ENCODE results near the gene HLA-DRA. TPM values are rescaled to one million over a fixed set of nuclear protein-coding genes. Genes with fewer than 3 reads are reported as not detected.

The HLA-DRA gene
- total and polyA plus RNA-seq, 2 of the 4 experiments (the other 2 are of a cell fraction) = not detected

DNA sequence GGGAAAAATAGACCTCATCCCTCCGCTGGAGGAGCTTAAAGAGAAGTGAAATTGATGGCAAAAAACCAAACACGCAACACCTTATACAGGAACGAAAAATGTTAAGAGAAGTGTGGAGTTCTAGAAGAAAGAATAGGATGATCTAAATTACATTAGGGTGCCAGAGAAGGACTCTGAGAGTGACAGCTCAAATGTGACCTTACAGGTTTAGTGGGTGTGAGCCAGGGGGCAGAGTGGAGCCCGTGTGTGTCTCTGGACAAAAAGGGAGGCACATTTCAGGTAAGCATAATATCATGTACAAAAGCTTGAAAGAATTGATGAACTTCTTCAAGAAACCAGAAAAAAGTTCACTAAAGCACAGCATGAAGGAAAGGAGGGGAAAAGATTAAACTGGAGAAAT lies 20.8 kb downstream of the HLA-DRA start:
- POLR2A ChIA-PET (ENCODE audit: unreplicated experiment) = no interaction called here
- no peak for TF ChIP-seq BHLHE40 (IDR thresholded peaks at IDR 0.05; ENCODE audit: low read depth, low read length)
- no peak for TF ChIP-seq MAFK (IDR thresholded peaks at IDR 0.05; ENCODE audit: low read depth, low read length)
- TF ChIP-seq FOS (IDR thresholded peaks at IDR 0.05; ENCODE audit: low read depth, low read length) = no peak
- no peak for TF ChIP-seq CHD1 (IDR thresholded peaks at IDR 0.05; ENCODE audit: low read depth, low read length)
- TF ChIP-seq RCOR1 (IDR thresholded peaks at IDR 0.05; ENCODE audit: insufficient replicate concordance, low read length) = no peak
- TF ChIP-seq, protein P1, sequence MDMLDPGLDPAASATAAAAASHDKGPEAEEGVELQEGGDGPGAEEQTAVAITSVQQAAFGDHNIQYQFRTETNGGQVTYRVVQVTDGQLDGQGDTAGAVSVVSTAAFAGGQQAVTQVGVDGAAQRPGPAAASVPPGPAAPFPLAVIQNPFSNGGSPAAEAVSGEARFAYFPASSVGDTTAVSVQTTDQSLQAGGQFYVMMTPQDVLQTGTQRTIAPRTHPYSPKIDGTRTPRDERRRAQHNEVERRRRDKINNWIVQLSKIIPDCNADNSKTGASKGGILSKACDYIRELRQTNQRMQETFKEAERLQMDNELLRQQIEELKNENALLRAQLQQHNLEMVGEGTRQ (IDR thresholded peaks at IDR 0.05; ENCODE audit: low read depth, low read length) = no peak
- no peak for TF ChIP-seq RFX5 (IDR thresholded peaks at IDR 0.05; ENCODE audit: low read depth, low read length)
- TF ChIP-seq RAD21 (IDR thresholded peaks at IDR 0.05; ENCODE audit: low read length) = no peak
- TF ChIP-seq NFE2L2 (IDR thresholded peaks at IDR 0.05; ENCODE audit: low read depth, low read length) = no peak
- TF ChIP-seq MAZ (IDR thresholded peaks at IDR 0.05; ENCODE audit: borderline replicate concordance, low read depth, low read length) = no peak
- TF ChIP-seq, protein P2, sequence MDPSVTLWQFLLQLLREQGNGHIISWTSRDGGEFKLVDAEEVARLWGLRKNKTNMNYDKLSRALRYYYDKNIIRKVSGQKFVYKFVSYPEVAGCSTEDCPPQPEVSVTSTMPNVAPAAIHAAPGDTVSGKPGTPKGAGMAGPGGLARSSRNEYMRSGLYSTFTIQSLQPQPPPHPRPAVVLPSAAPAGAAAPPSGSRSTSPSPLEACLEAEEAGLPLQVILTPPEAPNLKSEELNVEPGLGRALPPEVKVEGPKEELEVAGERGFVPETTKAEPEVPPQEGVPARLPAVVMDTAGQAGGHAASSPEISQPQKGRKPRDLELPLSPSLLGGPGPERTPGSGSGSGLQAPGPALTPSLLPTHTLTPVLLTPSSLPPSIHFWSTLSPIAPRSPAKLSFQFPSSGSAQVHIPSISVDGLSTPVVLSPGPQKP (IDR thresholded peaks at IDR 0.05; ENCODE audit: borderline replicate concordance, low read depth, low read length) = no peak
- no peak for TF ChIP-seq SMC3 (IDR thresholded peaks at IDR 0.05; ENCODE audit: low read depth, low read length)
- no peak for TF ChIP-seq POLR2A (IDR thresholded peaks at IDR 0.05; ENCODE audit: low read depth, low read length)
- no peak for TF ChIP-seq CEBPB (IDR thresholded peaks at IDR 0.05; ENCODE audit: low read depth, low read length)

More for the DNA sequence above, 20.8 kb downstream of the HLA-DRA start:
- H2AK9ac ChIP-seq (replicated peaks; ENCODE audit: low read depth, low read length, poor library complexity) = no peak overlapping the region
- no TSS peak for BruUV-seq (replicated peaks)
- no peak overlapping the region for H2BK120ac ChIP-seq (ENCODE audit: low read depth, low read length)
- H2BK15ac ChIP-seq (ENCODE audit: low read depth, low read length) = no peak overlapping the region
- no peaks in the 10 kb centered on the region for H3K36me3 ChIP-seq (ENCODE audit: control insufficient read depth, insufficient read depth, low read length)
- ATAC-seq (ENCODE audit: low read depth) (no peak), DNase-seq (no peak)
- intact Hi-C loops (cut with micrococcal nuclease) = no loop called here
- no peaks in the 10 kb centered on the region for H3K9me1 ChIP-seq (ENCODE audit: insufficient read depth, low read length)
- H3K9ac ChIP-seq (ENCODE audit: low read depth, low read length) = no peak overlapping the region
- H4K8ac ChIP-seq (ENCODE audit: low read depth in 2 of 2, low read length in 2 of 2) = no peak overlapping the region
- no peak overlapping the region for H4K91ac ChIP-seq (ENCODE audit: insufficient read depth, low read depth, low read length)
- no peak overlapping the region for H2BK20ac ChIP-seq (ENCODE audit: low read depth, low read length)
- dilution Hi-C loops (cut with HindIII; ENCODE audit: low sequenced_read_pairs, unreplicated experiment) = no loop called here
- H3K27ac ChIP-seq (ENCODE audit: insufficient read depth, low read length) = no peak overlapping the region
- no peak overlapping the region for H4K5ac ChIP-seq (ENCODE audit: low read depth, low read length)
- H3K56ac ChIP-seq (ENCODE audit: extremely low read depth, insufficient read depth, low read length) = no peak overlapping the region
- no peak overlapping the region for H2AK5ac ChIP-seq (ENCODE audit: low read depth, low read length)
- no peaks in the 10 kb centered on the region for H3K79me1 ChIP-seq (ENCODE audit: low read depth in 1 of 2, low read length in 2 of 2)
- H3K27me3 ChIP-seq (ENCODE audit: control insufficient read depth, insufficient read depth, low read length) = no peaks in the 10 kb centered on the region
- no peak overlapping the region for H3K4me2 ChIP-seq (ENCODE audit: low read depth, low read length)
- no peaks in the 10 kb centered on the region for H4K20me1 ChIP-seq (ENCODE audit: insufficient read depth, low read length)
- H3K4me3 ChIP-seq (ENCODE audit: insufficient read depth, low read depth, low read length) = no peak overlapping the region
- H2AFZ ChIP-seq (replicated peaks; ENCODE audit: low read length, poor library complexity) = no peak overlapping the region
- no peak overlapping the region for H3K23ac ChIP-seq (ENCODE audit: low read depth, low read length)
- no peak overlapping the region for H3K4ac ChIP-seq (ENCODE audit: low read depth, low read length)
- CTCF ChIA-PET = no interaction called here
- in situ Hi-C loops (cut with MboI; ENCODE audit: low sequenced_read_pairs) = no loop called here
- H3K9me3 ChIP-seq (ENCODE audit: control insufficient read depth, insufficient read depth, low read length) = no peaks in the 10 kb centered on the region
- H3K14ac ChIP-seq (replicated peaks; ENCODE audit: low read depth, low read length) = no peak overlapping the region
- H3K4me1 ChIP-seq (ENCODE audit: control insufficient read depth, insufficient read depth, low read length) = no peaks in the 10 kb centered on the region
- no peak overlapping the region for H3K18ac ChIP-seq (ENCODE audit: low read depth, low read length)
- no peak overlapping the region for H2BK5ac ChIP-seq (ENCODE audit: low read depth, low read length, poor library complexity, severe bottlenecking)
- no CpG with 5 or more reads among the region's 4 CpGs for WGBS, 2 experiments (ENCODE audit: extremely low coverage in 2 of 2, insufficient read length in 1 of 2)
